MM.1S (cell line): ENCODE results near the gene MALRD1.

Experiments used
- CTCF ChIP-seq: fragments of 300-600 bp; sonication (generic); IDR thresholded peaks from 2 replicates; pipeline ENCODE4 v1.5.1; 2016; ENCODE audit warnings: antibody characterized with exemption, low read length, mixed read lengths
- EZH2 ChIP-seq: fragments of 300-600 bp; sonication (generic); optimal IDR thresholded peaks from 2 replicates; pipeline ENCODE3; 2017; ENCODE audit warnings: low read depth, mild to moderate bottlenecking, antibody characterized with exemption, low read length, mixed read lengths

GRCh38 chr10:19411119-19411518, 362.5 kb downstream of the MALRD1 start:
- TF ChIP-seq CTCF (no peak), EZH2 (no peak)
